PC-3 (cell line): ENCODE measurements around the gene CD274. TPM values are rescaled to one million over a fixed set of nuclear protein-coding genes. Genes with fewer than 3 reads are reported as not detected.
"Not testable (repeated sequence)": the region's sequence is repeated elsewhere in the genome, so short reads cannot be mapped to it uniquely, and the experiment has no call there.

Experiments
- ATAC-seq: fragments of 200-7000 bp; cut with Tn5 transposase; 2 replicates; pipeline ENCODE4 v1.9.1; 2020; ENCODE audit warnings: mild to moderate bottlenecking, moderate library complexity
- BruUV-seq: library from RNA; stranded (reverse); fragments of 400-500 nt; replicated peaks from 2 replicates; lab custom pipeline; 2021; lab: Mats Ljungman, UMichigan
- CTCF ChIA-PET: fragments of 300-600 bp; sonication (Branson Sonifier 250); formaldehyde crosslinking; loops from one replicate; lab custom pipeline; 2022; ENCODE audit warnings: antibody characterized with exemption; lab: Charles Lee
- POLR2A ChIA-PET: fragments of 300-600 bp; sonication (Branson Sonifier 250); formaldehyde crosslinking; loops from one replicate; lab custom pipeline; 2022; ENCODE audit warnings: antibody characterized with exemption; ENCODE audit not compliant: unreplicated experiment; lab: Charles Lee
- DNase-seq: peaks from one replicate; pipeline ENCODE4 v3.0.0-alpha.2; 2015
- H2AFZ ChIP-seq: fragments of 300-600 bp; sonication (generic); 2 replicates; pipeline ENCODE4 v1.6.0; 2016; ENCODE audit warnings: antibody characterized with exemption, low read length
- H3F3A ChIP-seq: fragments of 300-600 bp; sonication (generic); one replicate; pipeline ENCODE4 v1.6.0; 2017; ENCODE audit warnings: antibody characterized with exemption, low read length, control low read depth, mild to moderate bottlenecking; ENCODE audit not compliant: unreplicated experiment
- H3K27ac ChIP-seq: fragments of 300-600 bp; sonication (generic); 2 replicates; pipeline ENCODE4 v1.5.1; 2016; ENCODE audit warnings: mild to moderate bottlenecking, low read length
- H3K27me3 ChIP-seq: fragments of 300-600 bp; sonication (generic); 2 replicates; pipeline ENCODE4 v1.6.1; 2016; ENCODE audit warnings: low read length, mixed read lengths
- H3K36me3 ChIP-seq: fragments of 300-600 bp; sonication (generic); 2 replicates; pipeline ENCODE4 v1.6.1; 2016; ENCODE audit warnings: low read depth, mixed run types, low read length, mixed read lengths
- H3K4me1 ChIP-seq: fragments of 300-600 bp; sonication (generic); 2 replicates; pipeline ENCODE4 v1.5.1; 2016; ENCODE audit warnings: low read length; ENCODE audit not compliant: insufficient read depth
- H3K4me2 ChIP-seq: fragments of 300-600 bp; sonication (generic); 2 replicates; pipeline ENCODE4 v1.6.0; 2016; ENCODE audit warnings: low read length
- H3K4me3 ChIP-seq: fragments of 300-600 bp; sonication (generic); 2 replicates; pipeline ENCODE4 v1.5.1; 2016; ENCODE audit warnings: mild to moderate bottlenecking, low read length, mixed read lengths
- H3K79me2 ChIP-seq: fragments of 300-600 bp; sonication (generic); 2 replicates; pipeline ENCODE4 v1.6.1; 2017; ENCODE audit warnings: low read length, mixed read lengths
- H3K9ac ChIP-seq: fragments of 300-600 bp; sonication (generic); 2 replicates; pipeline ENCODE4 v1.6.0; 2016; ENCODE audit warnings: mild to moderate bottlenecking, low read length
- H3K9me2 ChIP-seq: fragments of 300-600 bp; sonication (generic); replicated peaks from 2 replicates; pipeline ENCODE4 v1.6.1; 2016; ENCODE audit warnings: mixed run types, low read length, mixed read lengths
- H3K9me3 ChIP-seq: fragments of 300-600 bp; sonication (generic); 2 replicates; pipeline ENCODE4 v1.6.1; 2016; ENCODE audit warnings: low read length, mixed read lengths
- H4K20me1 ChIP-seq: fragments of 300-600 bp; sonication (generic); 2 replicates; pipeline ENCODE4 v1.6.1; 2016; ENCODE audit warnings: low read length, mixed read lengths
- CTCF ChIP-seq: fragments of 300-600 bp; sonication (generic); conservative IDR thresholded peaks from 2 replicates; pipeline ENCODE4 v1.5.1; 2017; ENCODE audit warnings: antibody characterized with exemption, low read depth, mild to moderate bottlenecking, low read length
- EZH2 ChIP-seq: fragments of 300-600 bp; sonication (generic); IDR thresholded peaks from one replicate; pipeline ENCODE4 v1.6.1; 2017; ENCODE audit warnings: antibody characterized with exemption, mild to moderate bottlenecking, low read length; ENCODE audit not compliant: unreplicated experiment
- EZH2phosphoT487 ChIP-seq: fragments of 300-600 bp; sonication (generic); IDR thresholded peaks from 2 replicates; pipeline ENCODE4 v1.6.1; 2018; ENCODE audit warnings: mild to moderate bottlenecking, antibody characterized with exemption, low read length, borderline replicate concordance
- intact Hi-C: fragments of 100-400 bp; cut with micrococcal nuclease; formaldehyde crosslinking; loops from 2 replicates; pipeline ENCODE4 v1.9.0; 2023
- total RNA-seq: library from RNA; depleted of rRNA; stranded (reverse); fragments of >200 nt; gene quantifications from 2 replicates; pipeline ENCODE4 v1.2.3, GENCODE V29; 2014

CD274 gene
- total RNA-seq, 1 experiment from 2014 or later, result 3.8 TPM

GRCh38 chr9:5443850-5444249, 6.5 kb upstream of the CD274 start:
- Histone ChIP-seq H4K20me1 (no peaks in the 10 kb centered on the region), H3K79me2 (no peaks in the 10 kb centered on the region), H3K4me1 (peaks cover 37% of the 10 kb centered on the region), H3K9ac (no peak overlapping the region), H3K9me3 (no peaks in the 10 kb centered on the region), H2AFZ (no peak overlapping the region), H3K36me3 (no peaks in the 10 kb centered on the region), H3F3A (no peaks in the 10 kb centered on the region), H3K4me3 (no peak overlapping the region), H3K9me2 (no peaks in the 10 kb centered on the region), H3K27me3 (no peaks in the 10 kb centered on the region), H3K27ac (no peak overlapping the region), H3K4me2 (no peak overlapping the region)
- ChIA-PET POLR2A (no interaction called here), CTCF (no interaction called here)
- no TSS peak for BruUV-seq
- no peak for DNase-seq
- intact Hi-C loops, result no loop called here
- no peak for ATAC-seq
- TF ChIP-seq EZH2 (no peak), EZH2phosphoT487 (no peak), CTCF (no peak)

GRCh38 chr9:5445096-5445495, 5.2 kb upstream of the CD274 start:
- H3K9me3 ChIP-seq, intact Hi-C loops, CTCF ChIA-PET, H3K4me2 ChIP-seq, H3K27ac ChIP-seq, H3F3A ChIP-seq, ATAC-seq, BruUV-seq, H3K27me3 ChIP-seq, H2AFZ ChIP-seq, DNase-seq, H3K36me3 ChIP-seq, H3K79me2 ChIP-seq, H3K9me2 ChIP-seq, POLR2A ChIA-PET, H3K9ac ChIP-seq, H4K20me1 ChIP-seq, H3K4me3 ChIP-seq: not testable (repeated sequence)
- peaks cover 49% of the 10 kb centered on the region for H3K4me1 ChIP-seq

- Histone ChIP-seq H3K4me1 (peaks cover 48% of the 10 kb centered on the region), H3K9ac (no peak overlapping the region), H3K9me2 (no peaks in the 10 kb centered on the region), H2AFZ (no peak overlapping the region), H3K36me3 (no peaks in the 10 kb centered on the region), H4K20me1 (no peaks in the 10 kb centered on the region), H3K79me2 (peaks cover 5% of the 10 kb centered on the region), H3K4me2 (no peak overlapping the region; the same call in 1 of the 2 replicates), H3K27ac (peak overlapping the region; percentile 84), H3K4me3 (no peak overlapping the region), H3F3A (no peaks in the 10 kb centered on the region), H3K27me3 (no peaks in the 10 kb centered on the region), H3K9me3 (no peaks in the 10 kb centered on the region)
- BruUV-seq, result no TSS peak
- ChIA-PET CTCF (no interaction called here), POLR2A (no interaction called here)
- DNase-seq, result no peak
- no peak for ATAC-seq
- no peak for TF ChIP-seq EZH2phosphoT487
- TF ChIP-seq EZH2, result no peak
- no peak for TF ChIP-seq CTCF
- intact Hi-C loops, result no loop called here
These were observed 4.5 kb upstream of the CD274 start for GRCh38 chr9:5445886-5446285.
